Left colon (tissue), 2 donors: ENCODE results near the gene TAF5. TPM values are rescaled to one million over a fixed set of nuclear protein-coding genes. Genes with fewer than 3 reads are reported as not detected.
"Not testable (repeated sequence)": the region's sequence is repeated elsewhere in the genome, so short reads cannot be mapped to it uniquely, and the experiment has no call there.

Experiments used
- ATAC-seq: fragments of 200-7000 bp; cut with Tn5 transposase; one replicate; pipeline ENCODE4 v1.9.1; 2020; ENCODE audit warnings: mild to moderate bottlenecking, moderate library complexity
- DNase-seq, 2 donors: peaks; one replicate each; pipeline ENCODE4 v3.0.0-alpha.2; 2020
- intact Hi-C, 2 donors: fragments of 100-400 bp; cut with DNase I in 1 of 2; cut with micrococcal nuclease in 1 of 2; formaldehyde crosslinking; loops; one replicate each; pipeline versions ENCODE4 v1.11.2 to v1.14.0; 2022; cut with DNase I, micrococcal nuclease
- long read RNA-seq: library from polyadenylated mRNA; unstranded; transcript quantifications from one replicate; pipeline ENCODE4 v2.0.0, GENCODE V29; 2021
- total RNA-seq, 2 donors: library from RNA; stranded (reverse); fragmentation: NEBNext Ultra II Directional; extraction: Animal tissue kit (Norgen Biotek cat#: 25700); gene quantifications; one replicate each; pipeline ENCODE4 v1.2.1, GENCODE V29; 2021
- donor health status: DM: no; HTN: no; CAD: no.
- donor health status: DM: yes; HTN: yes; CAD: no.

Gene TAF5
- 1 to 10 TPM; 4.3 to 4.5 TPM for total RNA-seq
- long read RNA-seq, transcript TAF5-201 (11 exons, 3,268 nt), result major isoform, 19 of 26 reads
- long read RNA-seq, partial matches to known transcripts, result 3 of 26 reads
- long read RNA-seq, other reads (novel, unspliced or antisense), result 4 of 26 reads

DNA sequence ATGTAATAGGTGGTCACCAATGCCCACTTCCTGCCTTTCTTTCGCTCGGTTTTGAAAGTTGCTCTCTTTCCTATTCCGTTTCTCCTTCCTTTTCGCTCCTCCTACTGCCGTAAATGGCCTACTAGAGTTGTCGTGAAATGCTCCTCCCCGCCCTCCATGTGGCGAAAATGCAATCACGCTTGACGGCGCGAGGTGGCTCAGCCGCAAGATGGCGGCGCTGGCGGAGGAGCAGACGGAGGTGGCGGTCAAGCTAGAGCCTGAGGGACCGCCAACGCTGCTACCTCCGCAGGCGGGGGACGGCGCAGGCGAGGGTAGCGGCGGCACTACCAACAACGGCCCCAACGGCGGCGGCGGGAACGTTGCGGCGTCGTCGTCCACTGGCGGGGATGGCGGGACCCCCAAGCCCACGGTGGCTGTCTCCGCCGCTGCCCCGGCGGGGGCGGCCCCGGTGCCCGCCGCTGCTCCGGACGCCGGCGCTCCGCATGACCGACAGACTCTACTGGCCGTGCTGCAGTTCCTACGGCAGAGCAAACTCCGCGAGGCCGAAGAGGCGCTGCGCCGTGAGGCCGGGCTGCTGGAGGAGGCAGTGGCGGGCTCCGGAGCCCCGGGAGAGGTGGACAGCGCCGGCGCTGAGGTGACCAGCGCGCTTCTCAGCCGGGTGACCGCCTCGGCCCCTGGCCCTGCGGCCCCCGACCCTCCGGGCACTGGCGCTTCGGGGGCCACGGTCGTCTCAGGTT lies at the start of gene TAF5:
TSS of gene TAF5 (plus strand) at position 195 of the 737 bp plus-strand sequence. CDS start at position 209, 14 bp downstream.
- ATAC-seq, result peak; percentile 75
- intact Hi-C loops, result no loop called here
- DNase-seq, result peak; percentile 92

DNA sequence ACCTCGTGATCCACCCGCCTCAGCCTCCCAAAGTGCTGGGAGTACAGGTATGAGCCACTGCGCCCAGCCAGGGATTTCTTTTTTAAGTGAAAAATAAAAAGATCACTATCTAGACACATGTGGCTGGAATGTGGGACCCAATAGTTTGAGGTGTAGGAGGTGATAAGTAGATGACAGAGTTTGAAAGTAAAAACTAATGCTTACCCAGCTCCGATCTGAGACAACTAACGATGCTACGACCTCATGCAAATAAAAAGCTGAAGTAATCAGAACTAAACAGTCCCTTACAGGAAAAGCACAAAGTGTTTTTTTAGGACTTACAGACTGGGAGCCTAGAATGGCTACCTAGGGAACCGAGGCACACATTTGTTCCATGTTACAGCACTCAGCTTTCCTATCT lies 39.9 kb upstream of the TAF5 start:
- no peak for ATAC-seq
- DNase-seq, result no peak
- intact Hi-C loops, result no loop called here

DNA sequence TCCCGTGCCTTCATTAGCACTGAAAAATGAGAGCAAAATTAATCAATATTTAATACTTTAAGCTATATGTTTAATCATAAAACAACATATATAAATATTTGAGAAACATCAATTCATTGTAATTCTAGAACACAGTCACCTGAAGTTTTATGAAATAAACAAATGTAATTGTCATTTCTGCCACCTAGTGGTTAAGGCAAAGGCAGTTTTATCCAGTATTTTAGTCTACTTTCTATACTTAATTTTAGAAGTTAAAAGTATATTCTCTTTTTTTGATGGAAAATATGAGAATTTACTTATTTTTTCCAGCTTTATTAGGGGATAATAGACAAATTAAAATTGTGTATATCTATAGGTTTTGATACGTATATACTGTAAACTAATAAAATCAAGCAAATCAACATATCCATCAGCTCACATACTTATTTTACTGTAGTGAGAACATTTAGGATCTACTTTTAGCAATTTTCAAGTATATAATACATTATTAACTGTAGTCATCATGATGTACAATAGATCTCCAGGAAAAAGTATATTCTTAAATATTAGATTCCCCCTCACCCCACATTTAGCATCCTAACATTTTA lies 33.7 kb upstream of the TAF5 start:
- DNase-seq (no peak), ATAC-seq (no peak)
- intact Hi-C loops, result no loop called here

DNA sequence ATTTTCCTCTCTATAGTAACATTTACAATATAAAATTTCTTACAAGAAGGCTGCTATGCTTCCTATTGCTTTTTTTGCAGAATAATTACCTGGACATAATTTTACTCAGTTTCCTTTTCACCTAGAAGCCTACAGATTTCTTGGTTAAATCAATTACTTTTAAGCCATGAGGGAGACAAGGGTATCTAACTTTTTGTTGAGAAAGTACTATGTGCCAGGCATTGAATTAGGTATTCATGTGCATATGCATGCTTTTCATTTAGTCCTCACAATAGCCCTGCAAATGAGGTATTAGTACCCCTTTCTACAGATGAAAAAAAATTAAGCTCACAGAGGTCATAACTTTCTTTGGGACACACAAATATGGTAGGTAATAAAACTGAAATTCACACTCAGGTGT lies 33.2 kb upstream of the TAF5 start:
- intact Hi-C loops, result no loop called here
- ATAC-seq, result no peak
- DNase-seq, result no peak

DNA sequence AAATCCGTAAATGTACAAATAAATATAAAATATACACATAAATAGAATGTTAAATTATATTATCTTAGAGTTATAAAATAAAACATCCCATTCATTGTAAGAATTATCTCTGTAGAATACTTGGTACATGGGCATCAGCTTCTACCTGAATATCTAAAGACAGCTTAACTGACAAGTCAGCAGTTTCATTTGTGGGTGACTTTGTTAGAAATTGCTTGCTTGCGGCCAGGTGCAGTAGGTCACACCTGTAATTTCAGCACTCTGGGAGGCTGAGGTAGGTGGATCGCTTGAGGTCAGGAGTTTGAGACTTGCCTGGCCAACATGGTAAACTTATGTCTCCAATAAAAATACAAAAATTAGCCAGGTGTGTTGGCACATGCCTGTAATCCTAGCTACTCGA lies 31.4 kb upstream of the TAF5 start:
- intact Hi-C loops, result no loop called here
- DNase-seq (no peak), ATAC-seq (no peak)

DNA sequence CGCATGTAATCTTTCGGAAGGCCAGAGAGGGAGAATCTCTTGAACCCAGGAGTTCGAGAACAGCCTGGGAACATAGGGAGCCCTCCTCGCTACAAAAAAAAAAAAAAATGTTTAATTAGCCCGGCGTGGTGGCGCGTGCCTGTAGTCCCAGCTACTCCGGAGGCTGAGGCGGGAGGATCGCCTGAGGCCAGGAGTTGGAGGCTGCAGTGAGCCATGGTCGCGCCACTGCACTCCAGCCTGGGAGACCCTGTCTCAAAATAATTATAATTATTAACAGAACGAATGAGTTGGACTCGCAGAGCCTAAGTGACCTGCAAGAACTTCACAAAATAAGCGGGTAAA lies 17.6 kb upstream of the TAF5 start:
- intact Hi-C loops, result no loop called here
- peak; percentile 3 for ATAC-seq
- DNase-seq, result no peak

DNA sequence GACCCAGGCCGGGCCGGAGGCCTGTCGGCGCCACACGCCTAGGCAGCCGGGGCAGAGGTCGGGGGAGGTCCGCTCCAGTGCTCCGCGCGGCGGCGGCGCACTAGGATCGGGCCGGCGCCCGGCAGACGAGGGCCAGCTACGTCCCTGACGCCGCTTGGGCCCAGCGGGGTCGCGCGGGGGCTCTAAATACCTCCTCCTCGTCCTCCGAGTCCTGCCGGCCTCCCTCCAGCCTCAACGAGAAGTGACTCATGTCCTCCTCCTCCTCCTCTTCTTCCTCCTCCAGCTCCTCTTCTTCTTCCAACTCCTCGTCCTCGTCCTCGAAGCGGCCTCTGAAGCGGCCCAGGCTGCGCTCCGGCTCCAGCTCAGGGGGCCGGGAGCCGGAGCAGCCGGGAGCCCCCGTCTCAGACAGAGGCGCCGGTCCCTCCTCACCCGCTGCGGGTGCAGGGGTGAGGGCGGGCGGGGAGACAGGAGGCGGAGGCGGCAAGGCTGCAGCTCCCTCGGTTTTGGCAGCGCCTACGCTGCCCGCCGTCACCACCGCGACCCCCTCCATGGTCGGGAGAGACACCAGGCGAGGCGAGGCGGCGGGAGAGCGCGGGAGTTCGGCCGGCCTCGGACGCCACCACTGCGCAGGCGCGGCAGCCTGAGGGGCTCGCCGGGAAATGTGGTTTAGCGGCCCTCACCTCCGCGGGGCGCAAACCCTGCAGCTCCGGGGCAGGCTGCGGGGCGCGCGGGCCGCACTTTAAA lies 17.1 kb upstream of the TAF5 start, which contains the start of gene PCGF6:
TSS of gene PCGF6 (minus strand) at position 624 of the 744 bp plus-strand sequence. CDS start at position 550, 74 bp downstream.
- peak; percentile 71 to 84 for DNase-seq
- ATAC-seq, result peak; percentile 96
- intact Hi-C loops, result no loop called here

DNA sequence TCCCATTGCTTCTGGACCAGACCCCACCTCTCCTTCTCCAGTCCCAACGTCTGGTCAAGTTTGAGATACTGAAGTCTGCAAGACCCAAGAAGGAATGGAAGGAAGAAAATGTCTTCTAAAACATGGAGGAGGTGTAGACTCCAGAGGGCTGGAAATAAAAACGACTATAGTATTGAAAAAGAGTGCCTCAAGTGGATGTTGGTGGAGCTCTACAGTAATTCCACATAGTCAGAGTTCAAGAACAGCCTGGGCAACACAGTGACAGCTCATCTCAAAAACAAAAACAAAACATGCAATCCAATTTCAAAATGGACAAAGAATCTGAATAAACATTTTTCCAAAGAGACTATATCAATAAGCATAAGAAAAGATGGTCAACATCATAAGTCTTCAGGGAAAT lies 14.5 kb upstream of the TAF5 start:
- intact Hi-C loops, result no loop called here
- DNase-seq (no peak), ATAC-seq (no peak)

DNA sequence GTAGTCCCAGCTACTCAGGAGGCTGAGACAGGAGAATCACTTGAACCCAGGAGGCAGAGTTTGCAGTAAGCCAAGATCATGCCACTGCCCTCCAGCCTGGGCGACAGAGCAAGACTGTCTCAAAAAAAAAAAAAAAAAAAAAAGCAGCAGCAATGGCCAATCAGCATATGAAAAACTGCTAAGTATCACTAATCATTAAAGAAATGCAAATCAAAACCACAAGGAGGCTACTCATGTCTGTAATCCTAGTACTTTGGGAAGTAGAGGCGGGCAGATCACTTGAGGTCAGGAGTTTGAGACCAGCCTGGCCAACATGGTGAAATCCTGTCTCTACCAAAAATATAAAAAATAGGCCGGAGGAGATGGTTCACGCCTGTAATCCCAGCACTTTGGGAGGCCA lies 13.2 kb upstream of the TAF5 start:
- intact Hi-C loops, ATAC-seq, DNase-seq: not testable (repeated sequence)

DNA sequence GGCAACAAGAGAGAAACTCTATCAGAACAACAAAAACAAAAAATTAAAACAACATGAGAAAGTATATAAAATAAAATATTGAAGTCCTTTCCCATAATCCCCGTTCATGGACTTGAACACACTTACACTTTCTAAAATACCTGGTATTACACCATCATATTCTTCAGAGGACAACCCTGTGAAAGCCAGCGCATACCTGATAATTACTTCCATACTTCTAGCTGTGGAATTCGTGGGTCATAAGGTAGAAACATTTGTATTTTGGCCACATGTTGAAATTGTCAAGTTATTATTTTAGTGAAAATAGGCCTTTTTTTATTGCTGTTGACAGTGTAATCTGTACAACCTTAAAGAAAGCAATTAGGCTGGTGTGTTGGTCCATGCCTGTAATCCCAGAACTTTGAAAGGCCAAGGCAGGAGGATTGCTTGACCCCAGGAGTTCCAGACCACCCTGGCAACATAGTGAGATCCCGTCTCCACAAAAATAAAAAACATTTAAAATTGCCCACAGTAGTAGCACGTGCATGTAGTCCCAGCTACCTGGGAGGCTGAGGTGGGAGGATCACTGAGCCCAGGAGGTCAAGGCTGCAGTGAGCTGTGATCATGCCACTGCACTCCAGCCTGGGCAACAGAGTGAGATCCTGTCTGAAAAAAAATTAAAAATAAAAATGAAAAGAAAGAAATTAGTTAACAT lies 11.7 kb upstream of the TAF5 start:
- DNase-seq (no peak), ATAC-seq (no peak)
- intact Hi-C loops, result no loop called here

DNA sequence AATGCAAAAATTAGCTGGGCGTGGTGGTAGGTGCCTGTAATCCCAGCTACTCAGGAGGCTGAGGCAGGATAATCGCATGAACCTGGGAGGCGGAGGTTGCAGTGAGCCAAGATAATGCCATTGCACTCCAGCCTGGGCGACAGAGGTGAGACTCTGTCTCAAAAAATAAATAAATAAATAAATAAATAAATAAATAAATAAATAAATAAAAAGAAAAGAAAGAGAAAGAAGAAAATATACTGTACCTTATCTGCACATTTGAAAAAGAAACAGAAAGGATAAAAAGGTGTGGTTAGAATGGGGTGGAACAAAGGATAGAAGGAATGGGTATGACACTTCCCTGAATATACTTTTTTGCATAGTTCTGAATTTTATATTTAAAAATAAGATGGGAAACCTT lies 8.3 kb upstream of the TAF5 start:
- peak; percentile 46 for ATAC-seq
- DNase-seq, intact Hi-C loops: not testable (repeated sequence)

DNA sequence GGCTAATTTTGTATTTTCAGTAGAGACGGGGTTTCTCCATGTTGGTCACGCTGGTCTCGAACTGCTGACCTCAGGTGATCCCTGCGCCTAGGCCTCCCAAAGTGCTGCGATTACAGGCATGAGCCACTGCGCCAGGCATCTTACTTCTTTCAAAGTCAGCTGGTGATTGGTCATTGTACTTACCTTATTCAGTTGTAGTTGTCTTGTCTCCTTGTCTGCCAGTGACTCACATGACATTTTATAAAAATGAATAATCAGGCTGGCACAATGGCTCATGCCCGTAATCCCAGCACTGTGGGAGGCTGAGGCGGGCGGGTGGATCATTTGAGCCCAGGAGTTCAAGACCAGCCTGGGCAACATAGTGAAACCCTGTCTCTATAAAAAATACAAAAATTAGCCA lies 7.0 kb upstream of the TAF5 start:
- ATAC-seq, intact Hi-C loops, DNase-seq: not testable (repeated sequence)

DNA sequence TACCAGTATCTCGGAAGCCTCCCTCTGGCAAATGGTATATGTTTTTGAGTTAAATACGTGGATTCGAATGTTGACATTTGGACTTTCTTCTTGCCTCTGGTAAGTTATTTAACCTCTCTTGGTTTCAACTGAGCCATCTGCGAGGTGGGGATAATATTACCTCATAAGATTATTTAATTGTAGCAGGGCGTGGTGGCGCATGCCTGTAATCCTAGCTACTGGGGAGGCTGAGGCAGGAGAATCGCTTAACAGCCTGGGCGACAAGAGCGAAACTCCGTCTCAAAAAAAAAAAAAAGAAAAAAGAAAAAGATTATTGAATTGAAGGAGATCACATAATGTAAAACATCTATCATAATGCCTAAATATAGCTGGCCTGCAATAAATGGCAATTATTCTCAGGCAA lies 396 bp upstream of the TAF5 start:
- ATAC-seq, result peak; percentile 15
- intact Hi-C loops, result no loop called here
- DNase-seq, result peak in 1 of 2 donors; percentile 36

DNA sequence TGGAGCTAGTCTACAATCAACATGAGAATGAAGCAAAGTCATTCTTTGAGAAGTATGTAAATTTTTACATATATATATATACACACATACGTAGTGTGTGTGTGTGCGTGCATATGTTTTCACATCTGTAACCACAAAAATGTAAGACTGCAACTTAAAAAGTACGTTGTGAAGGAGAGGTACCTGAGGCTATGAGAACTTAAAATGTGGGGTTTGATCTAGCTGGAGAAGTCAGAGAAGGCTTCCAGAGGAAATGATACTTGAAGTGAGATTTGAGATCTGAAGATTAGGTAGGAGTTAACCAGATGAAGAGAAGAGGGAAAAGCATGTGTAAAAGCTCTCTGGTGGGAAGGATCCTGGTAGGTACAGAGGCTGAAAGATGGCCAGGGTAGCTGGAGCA lies 5.8 kb downstream of the TAF5 start:
- ATAC-seq (no peak), DNase-seq (no peak)
- intact Hi-C loops, result no loop called here

DNA sequence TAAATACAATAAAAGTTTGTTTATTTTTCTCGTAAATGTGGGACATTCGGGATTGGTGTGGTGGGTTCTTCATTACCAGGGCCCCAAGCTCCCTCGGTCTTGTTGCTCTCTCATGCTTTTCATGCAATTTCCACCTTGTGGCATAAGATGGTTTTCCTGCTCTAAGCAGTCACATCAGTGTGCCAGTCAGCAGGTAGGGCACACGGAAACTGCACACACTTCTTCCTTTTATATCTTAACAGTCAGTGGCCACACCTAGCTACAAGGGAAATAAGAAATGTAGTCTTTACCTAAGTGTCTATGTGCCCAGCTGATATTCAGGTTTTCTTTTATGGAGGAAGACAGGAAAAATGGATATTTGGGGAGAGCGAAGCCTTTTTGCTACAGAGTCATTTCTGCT lies 6.5 kb downstream of the TAF5 start:
- intact Hi-C loops, result no loop called here
- ATAC-seq, result peak; percentile 91
- DNase-seq, result no peak

DNA sequence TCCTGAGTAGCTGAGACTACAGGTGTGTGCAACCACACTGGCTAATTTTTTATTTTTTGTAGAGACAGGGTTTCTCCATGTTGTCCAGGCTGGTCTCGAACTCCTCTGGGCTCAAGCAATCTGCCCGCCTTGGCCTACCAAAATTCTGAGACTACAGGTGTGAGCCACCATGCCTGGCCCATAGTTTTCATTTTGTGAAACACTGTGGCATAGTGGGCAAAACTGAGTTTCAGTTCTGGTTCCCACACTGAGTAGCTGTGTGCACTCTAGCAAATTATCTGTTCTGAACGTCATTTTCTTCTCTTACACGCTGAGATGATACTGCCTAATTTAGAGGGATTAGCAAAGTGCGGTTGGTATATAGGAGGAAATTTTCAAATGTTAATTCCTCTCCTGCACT lies 15.0 kb downstream of the TAF5 start:
- intact Hi-C loops, result no loop called here
- DNase-seq, result no peak
- ATAC-seq, result no peak

DNA sequence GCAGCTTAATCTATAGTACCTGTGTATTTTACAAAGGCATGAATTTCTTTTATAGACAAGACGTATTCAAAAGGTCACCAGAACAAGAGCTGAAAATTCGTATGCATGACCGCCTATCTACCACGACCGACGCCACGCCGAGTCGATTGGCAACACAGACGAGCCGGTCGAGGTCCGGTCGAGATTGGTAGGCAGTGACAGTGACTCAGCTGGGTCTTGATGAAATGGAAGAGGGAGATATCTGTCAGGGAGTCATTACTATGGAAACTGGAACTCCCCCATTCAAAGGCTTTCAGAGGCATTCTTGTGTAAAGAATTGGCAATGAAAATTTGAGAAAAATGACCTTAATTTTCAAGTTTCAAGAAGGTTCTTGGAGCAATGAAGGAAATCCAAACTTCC lies 26.4 kb downstream of the TAF5 start:
- ATAC-seq (no peak), DNase-seq (no peak)
- intact Hi-C loops, result no loop called here

DNA sequence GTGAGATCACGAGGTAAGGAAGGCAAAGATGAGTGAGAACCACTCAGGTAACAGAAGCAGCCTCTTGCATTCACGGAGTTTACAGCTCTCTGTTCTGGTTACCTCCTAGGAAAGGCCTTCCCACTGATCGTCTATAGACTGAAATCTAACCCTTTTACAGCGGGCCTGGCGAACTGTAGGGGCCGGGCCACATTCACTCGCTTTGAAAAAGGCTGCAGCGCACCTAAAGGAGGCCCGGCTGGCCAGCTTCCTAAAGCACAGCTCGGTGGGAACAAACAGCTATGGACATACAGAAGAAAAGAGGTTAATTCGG lies 27.9 kb downstream of the TAF5 start:
- peak; percentile 51 for ATAC-seq
- intact Hi-C loops, result no loop called here
- DNase-seq, result peak in 1 of 2 donors; percentile 30

DNA sequence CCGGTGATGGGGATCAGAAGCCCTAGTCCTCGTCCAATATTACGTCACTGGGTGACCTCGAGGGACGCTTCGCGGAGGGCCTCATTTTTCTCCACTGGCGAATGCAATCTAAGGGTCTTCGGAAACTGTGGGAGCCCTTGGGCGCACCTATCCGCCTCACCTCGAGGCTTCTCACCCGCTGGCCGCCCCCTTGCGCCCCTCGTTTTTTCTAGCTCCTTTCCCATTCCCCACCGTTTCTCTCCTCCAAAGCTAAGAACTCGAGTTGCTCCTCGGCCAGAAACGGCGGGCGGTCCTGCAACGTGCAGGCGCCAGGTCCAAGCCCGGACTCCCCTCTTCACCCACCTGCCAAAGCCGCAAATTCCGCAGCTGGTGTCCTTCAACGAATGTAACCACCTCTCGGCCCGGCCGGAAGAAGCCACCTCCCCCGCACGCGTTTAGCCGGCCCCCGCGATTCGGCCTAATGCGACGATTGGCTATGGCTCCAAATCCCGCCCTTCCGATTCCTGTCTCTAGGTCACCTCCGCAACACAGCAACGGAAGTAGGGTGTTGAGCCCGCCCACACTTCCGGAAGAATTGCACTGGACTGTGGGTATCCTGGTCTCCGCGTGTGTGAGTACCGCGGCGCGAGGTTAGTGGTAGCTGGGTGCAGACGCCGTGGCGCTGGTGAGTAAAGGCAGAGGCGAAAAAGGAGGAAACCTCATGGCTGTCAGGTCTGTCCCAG lies 28.5 kb downstream of the TAF5 start, which contains the start of the genes ATP5MK and PDCD11:
TSS of gene ATP5MK (minus strand) at position 409 of the 722 bp plus-strand sequence. CDS start 4,018 bp downstream, outside the sequence.
TSS of gene PDCD11 (plus strand) at position 560 of the 722 bp plus-strand sequence. CDS start 1,801 bp downstream, outside the sequence.
- peak; percentile 98 for ATAC-seq
- peak; percentile 98 for DNase-seq
- intact Hi-C loops, result no loop called here
